Astrocyte (in vitro differentiated cells and primary cell): Measurements from ENCODE around the gene CT47A1. TPM values are rescaled to one million over a fixed set of nuclear protein-coding genes. Genes with fewer than 3 reads are reported as not detected.

Source experiments
- DNase-seq: peaks from one replicate; pipeline ENCODE4 v3.0.0-alpha.2; 2010; ENCODE audit warnings: low read depth
- FAIRE-seq: peaks from 2 replicates; lab custom pipeline; 2011; peaks lifted over from hg19 to GRCh38; lab: Jason Lieb, UNC
- H2AFZ ChIP-seq: 2 replicates; pipeline ENCODE4 v1.6.0; 2012; ENCODE audit warnings: low read depth, low read length, inconsistent platforms
- H3K27ac ChIP-seq: 2 replicates; pipeline ENCODE4 v1.5.1; 2011; ENCODE audit warnings: low read depth, low read length, inconsistent platforms
- H3K27me3 ChIP-seq: 2 replicates; pipeline ENCODE4 v1.6.0; 2011; ENCODE audit warnings: low read length, inconsistent platforms; ENCODE audit not compliant: insufficient read depth
- H3K36me3 ChIP-seq: 2 replicates; pipeline ENCODE4 v1.5.1; 2011; ENCODE audit warnings: low read length, inconsistent platforms; ENCODE audit not compliant: insufficient read depth
- H3K4me1 ChIP-seq: 2 replicates; pipeline ENCODE4 v1.5.1; 2011; ENCODE audit warnings: low read length, inconsistent platforms; ENCODE audit not compliant: insufficient read depth
- H3K4me2 ChIP-seq: 2 replicates; pipeline ENCODE4 v1.6.0; 2012; ENCODE audit warnings: low read length, inconsistent platforms
- H3K4me3 ChIP-seq: 2 replicates; pipeline ENCODE4 v1.5.1; 2011; ENCODE audit warnings: low read depth, mild to moderate bottlenecking, low read length, inconsistent platforms; ENCODE audit not compliant: insufficient read depth
- H3K79me2 ChIP-seq: 2 replicates; pipeline ENCODE4 v1.6.0; 2012; ENCODE audit warnings: mild to moderate bottlenecking, low read length, inconsistent platforms; ENCODE audit not compliant: insufficient read depth
- H3K9ac ChIP-seq: 2 replicates; pipeline ENCODE4 v1.6.0; 2012; ENCODE audit warnings: mild to moderate bottlenecking, low read length, inconsistent platforms
- H3K9me3 ChIP-seq: 2 replicates; pipeline ENCODE4 v1.5.1; 2012; ENCODE audit warnings: low read depth, mild to moderate bottlenecking, low read length, inconsistent platforms; ENCODE audit not compliant: insufficient read depth
- H4K20me1 ChIP-seq: 2 replicates; pipeline ENCODE4 v1.6.0; 2012; ENCODE audit warnings: low read length, inconsistent platforms; ENCODE audit not compliant: insufficient read depth
- H3K27ac Mint-ChIP-seq: one replicate; pipeline ENCODE4 v1.8.0; 2021; ENCODE audit warnings: mild to moderate bottlenecking, mixed read lengths; ENCODE audit not compliant: unreplicated experiment
- H3K27me3 Mint-ChIP-seq: one replicate; pipeline ENCODE4 v1.8.0; 2021; ENCODE audit warnings: low read depth, mixed read lengths; ENCODE audit not compliant: unreplicated experiment
- H3K36me3 Mint-ChIP-seq: one replicate; pipeline ENCODE4 v1.8.0; 2021; ENCODE audit warnings: low read depth, mixed read lengths; ENCODE audit not compliant: unreplicated experiment
- H3K4me1 Mint-ChIP-seq: one replicate; pipeline ENCODE4 v1.8.0; 2021; ENCODE audit warnings: low read depth, mixed read lengths; ENCODE audit not compliant: unreplicated experiment
- H3K4me3 Mint-ChIP-seq: one replicate; pipeline ENCODE4 v1.8.0; 2021; ENCODE audit warnings: mild to moderate bottlenecking, moderate library complexity, mixed read lengths; ENCODE audit not compliant: unreplicated experiment
- H3K9me3 Mint-ChIP-seq: one replicate; pipeline ENCODE4 v1.8.0; 2021; ENCODE audit warnings: mild to moderate bottlenecking, mixed read lengths; ENCODE audit not compliant: unreplicated experiment
- CTCF ChIP-seq: IDR thresholded peaks from 2 replicates; pipeline ENCODE4 v1.5.1; 2011; ENCODE audit warnings: low read depth, mild to moderate bottlenecking, inconsistent platforms, low read length, moderate library complexity; ENCODE audit not compliant: insufficient read depth
- EZH2 ChIP-seq: IDR thresholded peaks from 2 replicates; pipeline ENCODE4 v1.6.1; 2012; ENCODE audit warnings: mild to moderate bottlenecking, low read length, inconsistent platforms; ENCODE audit not compliant: insufficient read depth
- total RNA-seq: library from RNA; stranded (reverse); gene quantifications from 2 replicates; pipeline ENCODE4 v1.2.1, GENCODE V29; 2021

CT47A1 gene
- total RNA-seq, 1 donor from 2014 or later: not detected

GRCh38 chrX:121011254-121011653 is 25.7 kb upstream of the CT47A1 start:
- H3K4me3 ChIP-seq: no peak overlapping the region
- no peaks in the 10 kb centered on the region for H3K27me3 ChIP-seq
- no peak overlapping the region for H3K27ac ChIP-seq
- no peak overlapping the region for H2AFZ ChIP-seq
- H3K79me2 ChIP-seq: no peaks in the 10 kb centered on the region
- no peaks in the 10 kb centered on the region for H3K9me3 ChIP-seq
- Mint-ChIP-seq H3K9me3 (peaks cover 2% of the 10 kb centered on the region), H3K27me3 (no peaks in the 10 kb centered on the region), H3K36me3 (no peaks in the 10 kb centered on the region), H3K4me1 (no peaks in the 10 kb centered on the region), H3K27ac (no peak overlapping the region), H3K4me3 (no peak overlapping the region)
- no peak for DNase-seq
- no peak for FAIRE-seq
- no peaks in the 10 kb centered on the region for H3K4me1 ChIP-seq
- no peak overlapping the region for H3K9ac ChIP-seq
- H3K36me3 ChIP-seq: no peaks in the 10 kb centered on the region
- no peaks in the 10 kb centered on the region for H4K20me1 ChIP-seq
- TF ChIP-seq CTCF (no peak), EZH2 (no peak)
- H3K4me2 ChIP-seq: no peak overlapping the region

- Histone ChIP-seq H3K27ac (no peak overlapping the region), H3K36me3 (no peaks in the 10 kb centered on the region), H3K4me1 (no peaks in the 10 kb centered on the region), H3K9me3 (no peaks in the 10 kb centered on the region), H3K27me3 (no peaks in the 10 kb centered on the region), H3K79me2 (no peaks in the 10 kb centered on the region), H3K4me3 (no peak overlapping the region), H2AFZ (no peak overlapping the region), H4K20me1 (no peaks in the 10 kb centered on the region), H3K4me2 (no peak overlapping the region), H3K9ac (no peak overlapping the region)
- Mint-ChIP-seq H3K27ac (no peak overlapping the region), H3K4me3 (no peak overlapping the region), H3K27me3 (no peaks in the 10 kb centered on the region), H3K4me1 (no peaks in the 10 kb centered on the region), H3K9me3 (peaks cover 2% of the 10 kb centered on the region), H3K36me3 (no peaks in the 10 kb centered on the region)
- TF ChIP-seq EZH2: no peak
- TF ChIP-seq CTCF: no peak
- DNase-seq (peak; percentile 6), FAIRE-seq (no peak)
Measured at GRCh38 chrX:121010218-121010617, 24.7 kb upstream of the CT47A1 start.

GRCh38 chrX:121009764-121010163 is 24.2 kb upstream of the CT47A1 start:
- no peak overlapping the region for H3K27ac ChIP-seq
- no peak overlapping the region for H3K4me2 ChIP-seq
- Mint-ChIP-seq H3K27ac (no peak overlapping the region), H3K4me3 (no peak overlapping the region), H3K9me3 (peaks cover 2% of the 10 kb centered on the region), H3K36me3 (no peaks in the 10 kb centered on the region), H3K4me1 (no peaks in the 10 kb centered on the region), H3K27me3 (no peaks in the 10 kb centered on the region)
- DNase-seq: no peak
- H3K27me3 ChIP-seq: no peaks in the 10 kb centered on the region
- H2AFZ ChIP-seq: no peak overlapping the region
- H3K4me1 ChIP-seq: no peaks in the 10 kb centered on the region
- no peak for FAIRE-seq
- no peaks in the 10 kb centered on the region for H3K79me2 ChIP-seq
- no peaks in the 10 kb centered on the region for H3K36me3 ChIP-seq
- TF ChIP-seq CTCF (no peak), EZH2 (no peak)
- no peaks in the 10 kb centered on the region for H3K9me3 ChIP-seq
- no peaks in the 10 kb centered on the region for H4K20me1 ChIP-seq
- H3K4me3 ChIP-seq: no peak overlapping the region
- H3K9ac ChIP-seq: no peak overlapping the region
